ENCODE measurements around the gene PIMREG.

The PIMREG gene

DNA sequence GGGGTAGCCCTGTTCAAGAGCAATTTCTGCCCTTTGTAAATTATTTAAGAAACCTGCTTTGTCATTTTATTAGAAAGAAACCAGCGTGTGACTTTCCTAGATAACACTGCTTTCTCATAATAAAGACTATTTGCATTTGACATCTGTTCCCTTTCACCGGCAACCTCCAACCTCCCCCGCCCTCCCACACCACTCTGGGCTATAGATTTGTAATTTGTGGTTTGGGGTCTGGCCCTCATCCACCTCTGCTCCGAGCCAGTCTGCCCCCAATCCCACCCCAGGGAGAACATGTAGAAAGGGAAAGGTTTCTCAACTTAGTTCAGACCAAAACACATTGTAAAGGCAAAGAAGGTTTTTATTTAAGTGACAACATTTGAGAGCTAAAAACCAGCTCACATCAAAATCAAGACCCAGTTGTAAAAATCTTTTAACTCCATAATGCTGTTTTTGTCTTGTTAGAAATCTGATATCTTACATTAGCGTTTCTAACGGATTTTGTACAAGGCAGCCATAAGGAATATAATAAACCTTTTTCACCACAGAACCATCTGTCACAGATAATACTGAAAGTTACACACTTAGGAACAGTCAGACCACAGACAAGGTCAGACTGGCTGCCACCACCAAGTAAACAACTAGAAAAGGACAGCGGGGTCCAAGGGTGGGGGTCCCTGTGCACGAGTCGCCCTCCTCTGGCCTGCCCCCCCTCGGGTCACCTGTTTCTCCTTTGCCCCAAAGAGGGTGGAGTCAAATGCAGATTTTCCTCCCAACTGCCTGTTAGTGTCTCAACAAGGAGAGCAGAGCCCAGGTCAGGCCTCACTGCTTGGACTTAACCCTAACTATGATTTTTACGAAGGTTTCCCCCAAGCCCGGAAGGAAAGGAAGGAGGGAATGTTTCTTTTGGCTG, 6.9 kb downstream of the PIMREG start:
- DNase-seq (ENCODE audit: low spot score), result no peak
- H3K27me3 Mint-ChIP-seq (ENCODE audit: low read depth), result peaks cover 12% of the 10 kb centered on the region

DNA sequence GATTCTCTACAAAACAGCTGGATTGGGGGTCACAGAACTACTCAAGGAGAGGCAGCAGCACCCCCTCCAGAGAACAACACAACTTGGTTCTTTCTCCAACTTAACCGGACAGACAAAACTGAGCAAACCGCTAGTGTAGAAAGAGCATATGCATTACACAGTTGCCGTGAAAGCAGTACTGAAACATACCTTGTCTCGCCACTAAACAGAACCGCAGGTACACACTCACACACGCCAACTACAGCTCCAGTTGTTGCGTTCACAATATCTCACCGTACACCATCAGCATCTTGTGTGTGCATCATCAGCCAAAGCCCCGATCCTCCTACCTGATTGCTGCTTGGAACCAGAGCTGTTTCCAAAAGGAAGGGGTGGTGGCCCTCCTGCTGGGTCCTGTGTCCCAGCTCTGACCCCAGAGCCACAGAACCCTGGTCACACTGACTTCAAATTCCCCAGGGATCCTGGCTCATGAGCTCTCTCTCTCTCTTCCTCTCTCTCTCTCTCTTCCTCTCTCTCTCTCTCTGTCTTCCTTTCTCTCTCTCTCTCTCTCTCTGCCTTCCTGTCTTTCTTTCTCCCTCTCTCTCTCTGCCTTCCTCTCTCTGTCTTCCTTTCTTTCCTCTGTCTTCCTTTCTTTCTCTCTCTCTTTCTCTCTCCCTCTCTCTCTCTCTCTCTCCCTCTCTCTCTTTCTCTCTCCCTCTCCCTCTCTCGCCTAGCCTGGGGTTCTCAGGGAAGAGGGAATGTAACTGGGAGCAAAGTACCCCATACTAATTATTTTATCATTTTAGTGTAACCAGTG, 8.4 kb downstream of the PIMREG start:
- H3K4me1 Mint-ChIP-seq (ENCODE audit: low read depth), result peaks cover 3% of the 10 kb centered on the region

More for the DNA sequence above, 6.9 kb downstream of the PIMREG start:
- H3K36me3 Mint-ChIP-seq (ENCODE audit: low read depth), result peaks cover 4% of the 10 kb centered on the region
- H3K4me3 Mint-ChIP-seq, result no peak overlapping the region
- no peak overlapping the region for H3K27ac Mint-ChIP-seq
- no peaks in the 10 kb centered on the region for H3K9me3 Mint-ChIP-seq
- no peaks in the 10 kb centered on the region for H3K4me1 Mint-ChIP-seq (ENCODE audit: low read depth)

DNA sequence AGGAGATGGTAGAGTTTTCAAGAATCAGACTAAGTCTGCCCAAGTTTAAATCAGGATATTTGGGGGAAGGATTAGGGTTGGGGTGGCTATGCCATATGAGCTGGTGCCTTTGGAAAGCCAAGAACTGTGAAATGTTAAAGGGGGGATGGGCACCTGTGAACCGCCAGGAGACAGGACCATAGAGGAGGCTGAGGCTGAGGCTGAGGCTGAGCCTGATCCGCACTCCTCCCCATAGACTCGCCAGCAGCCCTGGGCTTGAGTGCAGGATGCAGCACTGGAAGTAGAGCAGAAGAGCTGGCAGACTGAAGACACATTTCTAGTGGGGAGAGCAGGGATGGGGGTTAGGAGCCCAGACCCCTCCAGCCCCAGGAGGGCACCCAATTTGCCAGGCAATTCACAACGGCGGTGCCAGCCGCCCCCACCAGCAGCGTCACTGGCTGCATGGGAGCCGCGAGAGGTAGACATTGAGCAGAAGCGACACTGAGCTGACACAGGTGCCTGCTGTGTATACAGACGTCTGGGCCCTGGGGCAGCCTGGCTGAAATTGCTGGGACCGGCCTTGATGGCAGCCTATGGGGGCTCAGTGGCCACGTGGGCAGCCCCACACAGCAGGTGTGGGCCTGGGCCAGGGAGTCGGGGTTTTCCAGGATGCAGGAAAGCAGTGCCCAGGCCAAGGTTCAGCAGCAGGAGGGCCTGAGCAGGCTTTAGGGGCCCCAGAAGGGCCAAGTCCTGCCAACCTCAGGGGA, 9.2 kb downstream of the PIMREG start:
- H3K9me3 Mint-ChIP-seq, result no peaks in the 10 kb centered on the region
- no peak overlapping the region for H3K4me3 Mint-ChIP-seq
- no peak for DNase-seq (ENCODE audit: low spot score)
- peaks cover 3% of the 10 kb centered on the region for H3K4me1 Mint-ChIP-seq (ENCODE audit: low read depth)
- H3K27me3 Mint-ChIP-seq (ENCODE audit: low read depth), result peaks cover 19% of the 10 kb centered on the region
- no peak overlapping the region for H3K27ac Mint-ChIP-seq
- H3K36me3 Mint-ChIP-seq (ENCODE audit: low read depth), result peaks cover 2% of the 10 kb centered on the region

More for the DNA sequence above, 8.4 kb downstream of the PIMREG start:
- H3K4me3 Mint-ChIP-seq, result no peak overlapping the region
- no peak for DNase-seq (ENCODE audit: low spot score)
- H3K9me3 Mint-ChIP-seq, result no peaks in the 10 kb centered on the region
- H3K27ac Mint-ChIP-seq, result no peak overlapping the region
- peaks cover 4% of the 10 kb centered on the region for H3K36me3 Mint-ChIP-seq (ENCODE audit: low read depth)
- H3K27me3 Mint-ChIP-seq (ENCODE audit: low read depth), result peaks cover 19% of the 10 kb centered on the region

DNA sequence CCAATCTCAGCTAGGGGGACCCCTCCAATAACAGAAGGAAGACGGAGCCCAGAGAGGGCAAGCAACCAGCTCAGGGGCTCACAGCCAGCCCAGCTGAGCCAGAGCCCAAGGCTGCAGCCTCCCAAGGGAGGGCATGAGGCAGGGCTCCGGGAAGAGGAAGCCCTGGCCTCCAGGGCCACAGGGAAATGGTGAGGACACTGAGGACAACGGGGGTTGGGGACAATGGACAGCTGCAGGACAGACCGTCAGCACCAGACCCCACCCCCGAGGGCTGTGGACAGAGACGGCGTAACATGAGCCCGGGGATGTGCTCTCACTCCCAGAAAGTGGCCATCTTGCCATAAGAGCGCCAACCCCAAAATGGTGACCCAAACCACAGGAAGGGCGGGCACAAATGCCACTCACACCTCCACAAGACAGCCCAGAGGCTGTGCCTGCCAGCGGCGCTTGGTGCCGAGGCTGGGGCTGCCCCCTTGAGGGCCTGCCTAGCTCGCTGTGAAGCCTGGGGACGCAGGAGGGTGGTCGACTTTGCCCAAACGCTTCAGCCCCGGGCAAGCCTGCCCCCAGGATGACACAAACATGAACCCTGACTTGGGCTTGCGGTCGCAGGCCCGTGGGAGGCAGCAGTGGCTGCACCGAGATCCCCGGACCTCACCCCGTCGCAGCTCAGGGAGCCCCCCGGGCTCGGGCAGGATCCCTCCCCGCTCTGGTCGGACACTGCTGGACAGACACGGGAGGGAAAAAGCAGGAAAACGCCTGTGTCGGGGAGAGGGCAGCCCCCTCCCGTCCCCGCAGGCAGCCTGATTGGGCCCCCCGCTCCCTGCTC, 10.5 kb downstream of the PIMREG start:
- H3K27ac Mint-ChIP-seq, result no peak overlapping the region
- peaks cover 3% of the 10 kb centered on the region for H3K4me1 Mint-ChIP-seq (ENCODE audit: low read depth)
- H3K36me3 Mint-ChIP-seq (ENCODE audit: low read depth), result no peaks in the 10 kb centered on the region
- peaks cover 19% of the 10 kb centered on the region for H3K27me3 Mint-ChIP-seq (ENCODE audit: low read depth)
- H3K9me3 Mint-ChIP-seq, result no peaks in the 10 kb centered on the region
- DNase-seq (ENCODE audit: low spot score), result no peak
- peak overlapping the region; percentile 11 for H3K4me3 Mint-ChIP-seq

DNA sequence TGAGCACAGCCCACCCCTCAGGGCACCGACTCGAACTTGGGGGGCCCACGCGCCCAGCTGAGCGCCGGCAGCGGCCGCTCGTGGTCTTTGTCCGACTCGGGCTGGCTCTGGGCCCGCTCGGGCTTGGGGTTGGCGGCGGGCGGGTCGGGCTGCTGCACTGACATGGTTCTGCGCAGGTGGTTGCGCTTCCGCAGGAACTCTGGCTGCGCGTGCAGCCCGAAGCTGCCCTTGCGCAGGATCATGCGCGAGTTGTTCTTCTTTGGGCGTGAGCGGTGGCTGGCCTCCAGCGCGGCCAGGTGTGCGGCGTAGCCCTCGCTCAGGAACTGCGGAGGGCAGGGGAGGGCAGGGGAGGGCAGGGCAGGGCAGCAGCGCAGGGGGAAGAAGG, 11.1 kb downstream of the PIMREG start:
- H3K4me3 Mint-ChIP-seq, result no peak overlapping the region
- no peak overlapping the region for H3K27ac Mint-ChIP-seq
- H3K36me3 Mint-ChIP-seq (ENCODE audit: low read depth), result no peaks in the 10 kb centered on the region
- peaks cover 3% of the 10 kb centered on the region for H3K4me1 Mint-ChIP-seq (ENCODE audit: low read depth)
- H3K27me3 Mint-ChIP-seq (ENCODE audit: low read depth), result peaks cover 22% of the 10 kb centered on the region
- DNase-seq (ENCODE audit: low spot score), result no peak
- H3K9me3 Mint-ChIP-seq, result no peaks in the 10 kb centered on the region

DNA sequence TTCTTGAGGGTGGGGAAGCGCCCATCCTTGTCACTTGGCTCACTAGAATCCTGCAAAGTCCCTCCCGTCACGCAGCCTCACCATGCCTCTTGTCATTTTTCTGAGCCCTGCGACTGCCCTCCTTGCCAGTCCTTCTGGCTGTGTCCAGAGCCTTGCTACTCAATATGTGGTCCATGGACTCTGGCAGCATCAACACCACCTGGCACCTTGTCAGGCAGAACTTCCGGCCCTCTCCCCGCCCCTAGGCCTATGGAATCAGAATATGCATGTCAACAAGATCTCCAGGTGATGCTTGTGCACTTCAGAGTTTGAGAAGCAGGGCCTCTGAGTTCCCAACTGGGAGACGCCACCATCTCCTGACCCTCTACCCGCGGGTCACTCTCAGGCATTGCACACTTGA, 12.1 kb downstream of the PIMREG start:
- Mint-ChIP-seq H3K4me1 (ENCODE audit: low read depth) (peaks cover 3% of the 10 kb centered on the region), H3K27me3 (ENCODE audit: low read depth) (peaks cover 22% of the 10 kb centered on the region), H3K27ac (no peak overlapping the region), H3K4me3 (no peak overlapping the region), H3K36me3 (ENCODE audit: low read depth) (no peaks in the 10 kb centered on the region), H3K9me3 (no peaks in the 10 kb centered on the region)
- no peak for DNase-seq (ENCODE audit: low spot score)

DNA sequence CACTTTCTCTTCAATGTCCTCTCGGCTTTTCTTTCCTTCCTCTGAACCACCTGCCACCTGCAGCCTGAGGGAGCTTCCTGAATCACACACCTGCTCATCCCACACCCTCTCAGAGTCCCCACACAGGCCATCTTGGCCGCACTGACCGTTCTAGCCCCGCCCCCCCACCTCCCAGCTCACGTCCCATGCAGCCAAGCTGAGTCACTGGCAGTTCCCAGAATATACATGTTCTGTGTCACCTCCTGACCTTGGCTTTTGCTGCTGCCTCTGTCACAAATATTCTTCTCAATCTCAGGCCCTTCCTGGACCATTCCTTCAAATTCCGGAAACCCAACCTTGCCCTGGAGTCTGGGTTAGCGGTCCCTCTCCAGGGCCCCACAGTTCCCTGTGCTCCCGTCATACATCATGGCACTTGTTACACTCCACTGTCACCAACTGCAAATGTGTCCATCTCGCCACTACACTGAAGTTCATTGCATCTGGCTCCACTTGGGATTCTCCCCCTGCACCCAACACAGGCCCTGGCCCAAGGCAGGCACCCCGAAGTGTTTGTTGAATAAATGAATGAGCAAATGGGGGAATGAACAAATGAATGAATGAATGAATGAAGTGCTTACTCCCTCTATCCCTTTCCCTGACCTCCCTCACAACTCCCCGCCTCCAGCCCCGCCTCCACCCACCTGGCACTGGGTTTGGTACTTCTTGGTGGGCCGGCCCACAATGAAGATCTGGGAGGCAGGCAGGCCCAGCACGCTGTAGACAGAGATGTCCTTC, 12.8 kb downstream of the PIMREG start:
- Mint-ChIP-seq H3K9me3 (no peaks in the 10 kb centered on the region), H3K4me3 (no peak overlapping the region), H3K27ac (no peak overlapping the region), H3K4me1 (ENCODE audit: low read depth) (peaks cover 10% of the 10 kb centered on the region), H3K27me3 (ENCODE audit: low read depth) (peaks cover 22% of the 10 kb centered on the region), H3K36me3 (ENCODE audit: low read depth) (no peaks in the 10 kb centered on the region)
- no peak for DNase-seq (ENCODE audit: low spot score)

DNA sequence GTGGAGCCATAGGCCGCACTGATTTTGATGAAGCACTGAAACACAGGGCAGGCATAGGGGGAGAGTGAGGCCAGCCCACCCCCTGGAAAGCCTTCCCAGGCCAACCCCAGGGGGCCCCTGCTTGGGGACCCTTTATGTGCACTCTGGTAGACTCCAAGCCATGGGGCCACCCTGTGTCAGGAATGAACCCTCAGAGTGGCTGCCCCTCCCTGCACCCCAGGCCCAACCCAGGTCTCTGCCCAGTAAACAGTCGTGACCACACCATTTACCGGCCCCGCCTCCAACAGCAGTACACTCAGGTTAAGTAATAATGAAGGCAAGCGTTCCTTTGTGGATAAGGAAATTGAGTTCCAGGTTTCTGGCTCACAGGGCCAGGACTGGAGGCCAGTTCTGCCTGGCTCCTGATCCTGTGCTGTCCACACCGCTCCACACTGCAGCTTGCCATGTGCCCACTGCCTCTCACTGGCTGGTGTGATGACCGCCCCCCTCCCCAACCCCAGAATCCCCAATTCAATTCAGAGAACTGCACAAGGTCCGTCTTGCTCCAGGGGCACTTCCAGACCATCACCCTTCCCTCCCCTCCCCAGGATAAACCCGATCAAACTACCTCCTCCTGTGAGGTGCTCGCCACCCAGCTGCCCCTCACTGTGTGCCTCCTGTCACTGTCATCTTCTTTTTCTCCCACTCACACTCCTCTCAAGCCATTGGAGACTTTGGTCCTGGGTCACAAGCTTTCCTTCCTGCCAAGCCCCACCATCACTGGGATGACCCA, 13.6 kb downstream of the PIMREG start:
- no peak for DNase-seq (ENCODE audit: low spot score)
- H3K9me3 Mint-ChIP-seq, result no peaks in the 10 kb centered on the region
- H3K4me1 Mint-ChIP-seq (ENCODE audit: low read depth), result peaks cover 12% of the 10 kb centered on the region
- no peak overlapping the region for H3K4me3 Mint-ChIP-seq
- no peak overlapping the region for H3K27ac Mint-ChIP-seq
- peaks cover 22% of the 10 kb centered on the region for H3K27me3 Mint-ChIP-seq (ENCODE audit: low read depth)
- no peaks in the 10 kb centered on the region for H3K36me3 Mint-ChIP-seq (ENCODE audit: low read depth)

DNA sequence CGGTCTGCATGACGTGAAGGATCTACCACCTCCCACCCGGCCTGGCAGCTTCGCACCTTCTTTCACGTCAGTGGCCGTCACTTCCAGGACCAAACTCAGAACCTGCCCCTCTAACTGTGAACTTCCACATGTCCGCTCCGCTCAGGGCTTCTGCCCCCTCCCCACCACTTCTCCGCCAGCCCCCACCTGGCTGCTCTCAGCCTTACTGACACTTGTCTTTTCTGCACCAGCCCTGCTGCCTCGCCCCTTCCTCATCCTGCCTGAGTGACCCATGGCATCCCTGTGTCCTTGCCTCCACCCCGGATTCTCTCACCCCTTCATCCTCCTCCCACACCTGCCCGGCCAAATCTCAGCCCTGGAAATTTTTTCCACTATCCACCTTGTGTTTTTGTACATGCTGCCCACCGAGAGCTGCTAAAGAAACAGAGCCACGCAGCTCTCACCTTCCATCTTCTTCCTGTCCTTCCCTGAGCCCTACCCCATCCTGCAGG, 14.2 kb downstream of the PIMREG start:
- H3K4me1 Mint-ChIP-seq (ENCODE audit: low read depth), result peaks cover 12% of the 10 kb centered on the region
- no peak overlapping the region for H3K27ac Mint-ChIP-seq
- DNase-seq (ENCODE audit: low spot score), result no peak
- H3K9me3 Mint-ChIP-seq, result no peaks in the 10 kb centered on the region
- peaks cover 22% of the 10 kb centered on the region for H3K27me3 Mint-ChIP-seq (ENCODE audit: low read depth)
- no peak overlapping the region for H3K4me3 Mint-ChIP-seq
- H3K36me3 Mint-ChIP-seq (ENCODE audit: low read depth), result no peaks in the 10 kb centered on the region

DNA sequence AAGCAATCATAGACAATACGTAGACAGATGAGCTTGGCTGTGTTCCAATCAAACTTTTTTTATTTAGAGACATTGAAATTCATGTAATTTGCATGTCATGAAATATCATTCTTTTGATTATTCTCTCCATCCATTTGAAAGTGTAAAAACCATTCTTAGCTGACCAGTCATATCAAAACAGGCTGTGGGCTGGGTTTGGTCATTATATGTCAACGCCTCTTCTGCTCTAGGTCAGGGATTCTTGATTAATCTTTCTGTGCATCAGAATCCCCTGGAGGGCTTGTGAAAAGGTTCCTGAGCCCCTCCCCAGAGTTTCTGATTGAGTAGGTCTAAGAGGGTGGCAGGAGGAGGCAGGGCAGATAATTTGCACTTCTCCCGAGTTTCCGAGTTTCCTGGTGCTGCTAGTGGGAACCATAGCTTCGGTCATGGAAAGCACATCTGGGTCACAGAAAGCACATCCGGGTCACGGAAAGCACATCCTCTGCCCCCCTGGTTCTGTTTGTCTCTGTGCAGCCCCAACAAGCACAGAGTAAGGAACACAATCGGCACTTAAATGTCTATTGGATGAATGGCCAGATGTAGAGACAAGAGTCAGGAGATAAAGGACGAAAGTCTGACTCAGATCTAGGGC, 16.4 kb downstream of the PIMREG start:
- Mint-ChIP-seq H3K27me3 (ENCODE audit: low read depth) (peaks cover 12% of the 10 kb centered on the region), H3K27ac (no peak overlapping the region), H3K4me3 (no peak overlapping the region), H3K36me3 (ENCODE audit: low read depth) (no peaks in the 10 kb centered on the region), H3K4me1 (ENCODE audit: low read depth) (peaks cover 12% of the 10 kb centered on the region), H3K9me3 (no peaks in the 10 kb centered on the region)
- no peak for DNase-seq (ENCODE audit: low spot score)

DNA sequence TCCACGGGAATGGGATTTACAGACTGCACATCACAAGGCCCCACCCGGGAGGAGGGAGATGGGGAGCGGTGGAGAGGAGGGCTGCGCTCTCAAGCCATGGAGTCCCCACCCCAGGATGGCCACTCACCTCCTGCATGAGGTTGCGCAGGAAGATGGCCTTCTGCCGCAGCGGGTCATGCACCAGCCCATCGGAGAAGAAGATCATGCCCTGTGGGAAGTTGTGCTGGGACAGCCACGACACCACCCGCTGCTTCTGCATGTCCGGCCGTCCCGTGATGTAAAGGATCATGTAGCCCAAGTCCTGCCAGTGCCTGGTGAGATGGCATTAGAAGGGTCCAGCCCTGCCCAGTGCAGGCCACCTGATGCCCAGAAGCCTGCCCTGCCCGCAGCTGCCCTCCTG, 17.0 kb downstream of the PIMREG start:
- no peaks in the 10 kb centered on the region for H3K36me3 Mint-ChIP-seq (ENCODE audit: low read depth)
- H3K27ac Mint-ChIP-seq, result no peak overlapping the region
- H3K9me3 Mint-ChIP-seq, result no peaks in the 10 kb centered on the region
- DNase-seq (ENCODE audit: low spot score), result no peak
- H3K27me3 Mint-ChIP-seq (ENCODE audit: low read depth), result peaks cover 9% of the 10 kb centered on the region
- peaks cover 12% of the 10 kb centered on the region for H3K4me1 Mint-ChIP-seq (ENCODE audit: low read depth)
- no peak overlapping the region for H3K4me3 Mint-ChIP-seq

Measured in T-helper 2 cell treated with Interferon-gamma antibody and Interleukin-4, amounts not matched to agents 5 μg/mL and 100 μg/mL, for 36 hours (primary cell).